Panc1 (cell line): ENCODE measurements around the gene UBR3. TPM values are rescaled to one million over a fixed set of nuclear protein-coding genes. Genes with fewer than 3 reads are reported as not detected.

Experiments used
- ATAC-seq: fragments of 200-7000 bp; cut with Tn5 transposase; 2 replicates; pipeline ENCODE4 v1.9.1; 2020; ENCODE audit warnings: mild to moderate bottlenecking, moderate library complexity
- BruUV-seq: library from RNA; stranded (reverse); fragments of 400-500 nt; replicated peaks from 2 replicates; lab custom pipeline; 2021; lab: Mats Ljungman, UMichigan
- CTCF ChIA-PET: fragments of 300-600 bp; sonication (Branson Sonifier 250); formaldehyde crosslinking; loops from one replicate; lab custom pipeline; 2022; ENCODE audit warnings: antibody characterized with exemption; lab: Charles Lee
- POLR2A ChIA-PET: fragments of 300-600 bp; sonication (Branson Sonifier 250); formaldehyde crosslinking; loops from one replicate; lab custom pipeline; 2022; ENCODE audit warnings: antibody characterized with exemption; lab: Charles Lee
- DNase-seq: peaks from one replicate; pipeline ENCODE4 v3.0.0-alpha.2; 2010; ENCODE audit warnings: low read depth, low spot score
- H3K27ac ChIP-seq: 2 replicates; pipeline ENCODE4 v1.5.1; 2011; ENCODE audit warnings: mild to moderate bottlenecking, low read length, inconsistent platforms
- H3K27me3 ChIP-seq: fragments of 200-500 bp; sonication (Bioruptor generic); 2 replicates; pipeline ENCODE4 v1.6.0; 2014; ENCODE audit warnings: low read length, inconsistent platforms; ENCODE audit not compliant: control insufficient read depth, insufficient read depth
- H3K36me3 ChIP-seq: fragments of 200-500 bp; sonication (Bioruptor generic); 2 replicates; pipeline ENCODE4 v1.5.1; 2014; ENCODE audit warnings: inconsistent platforms, mild to moderate bottlenecking, low read length, moderate library complexity; ENCODE audit not compliant: control insufficient read depth, insufficient read depth
- H3K4me1 ChIP-seq: 2 replicates; pipeline ENCODE4 v1.5.1; 2011; ENCODE audit warnings: inconsistent platforms, mild to moderate bottlenecking, low read length, moderate library complexity; ENCODE audit not compliant: control insufficient read depth, insufficient read depth
- H3K4me3 ChIP-seq, 2 experiments: 2 replicates each; pipeline ENCODE4 v1.5.1; 2011 to 2012; ENCODE audit warnings: low read depth in 2 of 2, low read length in 2 of 2, mild to moderate bottlenecking in 2 of 2, inconsistent platforms in 1 of 2, moderate library complexity in 1 of 2
- H3K9me3 ChIP-seq: fragments of 200-500 bp; sonication (Bioruptor generic); 2 replicates; pipeline ENCODE4 v1.5.1; 2014; ENCODE audit warnings: low read depth, mild to moderate bottlenecking, inconsistent platforms, low read length, moderate library complexity; ENCODE audit not compliant: control insufficient read depth, insufficient read depth
- CTCF ChIP-seq: fragments of 450-650 bp; IDR thresholded peaks from 2 replicates; pipeline ENCODE4 v1.5.1; 2017; ENCODE audit warnings: mild to moderate bottlenecking
- POLR2AphosphoS5 ChIP-seq: IDR thresholded peaks from 2 replicates; pipeline ENCODE4 v1.6.1; 2012; ENCODE audit warnings: mild to moderate bottlenecking, low read depth, low read length, moderate library complexity
- REST ChIP-seq, 2 experiments: IDR thresholded peaks; 2 replicates each; pipeline ENCODE4 v1.6.1; 2011 to 2012; ENCODE audit warnings: low read depth in 2 of 2, control low read depth in 1 of 2, low read length in 1 of 2, mild to moderate bottlenecking in 1 of 2, moderate library complexity in 1 of 2; ENCODE audit not compliant: insufficient read depth in 1 of 2
- SIN3A ChIP-seq: IDR thresholded peaks from 2 replicates; pipeline ENCODE4 v1.6.1; 2012; ENCODE audit warnings: low read depth, mild to moderate bottlenecking, low read length, moderate library complexity, borderline replicate concordance; ENCODE audit not compliant: insufficient read depth
- TCF7L2 ChIP-seq: IDR thresholded peaks from 2 replicates; pipeline ENCODE4 v1.6.1; 2011; ENCODE audit warnings: mild to moderate bottlenecking, low read depth, low read length, inconsistent platforms
- in situ Hi-C: cut with HindIII; loops from 2 replicates; pipeline ENCODE4 v1.10.0; 2016; ENCODE audit warnings: low sequenced_read_pairs, low pct_unique_long_range_greater_than_20kb
- intact Hi-C: fragments of 100-400 bp; cut with micrococcal nuclease; formaldehyde crosslinking; loops from one replicate; pipeline ENCODE4 v1.10.0; 2022; ENCODE audit not compliant: unreplicated experiment
- total RNA-seq: library from RNA; stranded (reverse); gene quantifications from one replicate; pipeline ENCODE4 v1.2.1, GENCODE V29; 2021; ENCODE audit not compliant: unreplicated experiment

The UBR3 gene
- total RNA-seq, 1 experiment from 2014 or later = 27.9 TPM

- no peaks in the 10 kb centered on the region for H3K27me3 ChIP-seq
- no peak overlapping the region for H3K4me3 ChIP-seq
- DNase-seq = no peak
- no peaks in the 10 kb centered on the region for H3K36me3 ChIP-seq
- no peak for ATAC-seq
- in situ Hi-C loops (no loop called here), intact Hi-C loops (no loop called here)
- TF ChIP-seq TCF7L2 = no peak
- no peak for TF ChIP-seq CTCF
- TF ChIP-seq SIN3A = no peak
- TF ChIP-seq POLR2AphosphoS5 = no peak
- no peak for TF ChIP-seq REST (IDR thresholded peaks at IDR 0.05; ENCODE audit: insufficient read depth in 1 of 2, low read depth in 2 of 2, low read length in 1 of 2)
- CTCF ChIA-PET = no interaction called here
- no peaks in the 10 kb centered on the region for H3K9me3 ChIP-seq
- POLR2A ChIA-PET = no interaction called here
- no TSS peak for BruUV-seq
- no peaks in the 10 kb centered on the region for H3K4me1 ChIP-seq
- H3K27ac ChIP-seq = no peak overlapping the region
These were observed 294.4 kb downstream of the UBR3 start for GRCh38 chr2:170121689-170122088.

GRCh38 chr2:170122883-170123547, 295.8 kb downstream of the UBR3 start:
- ChIA-PET CTCF (no interaction called here), POLR2A (no interaction called here)
- H3K4me3 ChIP-seq = no peak overlapping the region
- TF ChIP-seq CTCF = no peak
- no peak for TF ChIP-seq TCF7L2
- no peak for TF ChIP-seq SIN3A
- no peak for TF ChIP-seq REST (IDR thresholded peaks at IDR 0.05; ENCODE audit: insufficient read depth in 1 of 2, low read depth in 2 of 2, low read length in 1 of 2)
- no peak for TF ChIP-seq POLR2AphosphoS5
- in situ Hi-C loops = no loop called here
- peak; percentile 18 for DNase-seq
- no peaks in the 10 kb centered on the region for H3K4me1 ChIP-seq
- H3K27ac ChIP-seq = no peak overlapping the region
- H3K27me3 ChIP-seq = no peaks in the 10 kb centered on the region
- intact Hi-C loops = no loop called here
- H3K36me3 ChIP-seq = no peaks in the 10 kb centered on the region
- peak; percentile 53; the same call in 1 of the 2 replicates for ATAC-seq
- H3K9me3 ChIP-seq = no peaks in the 10 kb centered on the region
- BruUV-seq = no TSS peak
